ENCODE data around the gene SIN3A. TPM values are rescaled to one million over a fixed set of nuclear protein-coding genes. Genes with fewer than 3 reads are reported as not detected.
"Not testable (repeated sequence)": the region's sequence is repeated elsewhere in the genome, so short reads cannot be mapped to it uniquely, and the experiment has no call there.

Gene SIN3A
- total RNA-seq (100 to 1,000 TPM; 130 to 137 TPM), polyA plus RNA-seq (10 to 100 TPM; 12.4 to 17.0 (median 12.7) TPM), total RNA-seq (108 to 149 (median 132) reads per million in 6 experiments)

DNA sequence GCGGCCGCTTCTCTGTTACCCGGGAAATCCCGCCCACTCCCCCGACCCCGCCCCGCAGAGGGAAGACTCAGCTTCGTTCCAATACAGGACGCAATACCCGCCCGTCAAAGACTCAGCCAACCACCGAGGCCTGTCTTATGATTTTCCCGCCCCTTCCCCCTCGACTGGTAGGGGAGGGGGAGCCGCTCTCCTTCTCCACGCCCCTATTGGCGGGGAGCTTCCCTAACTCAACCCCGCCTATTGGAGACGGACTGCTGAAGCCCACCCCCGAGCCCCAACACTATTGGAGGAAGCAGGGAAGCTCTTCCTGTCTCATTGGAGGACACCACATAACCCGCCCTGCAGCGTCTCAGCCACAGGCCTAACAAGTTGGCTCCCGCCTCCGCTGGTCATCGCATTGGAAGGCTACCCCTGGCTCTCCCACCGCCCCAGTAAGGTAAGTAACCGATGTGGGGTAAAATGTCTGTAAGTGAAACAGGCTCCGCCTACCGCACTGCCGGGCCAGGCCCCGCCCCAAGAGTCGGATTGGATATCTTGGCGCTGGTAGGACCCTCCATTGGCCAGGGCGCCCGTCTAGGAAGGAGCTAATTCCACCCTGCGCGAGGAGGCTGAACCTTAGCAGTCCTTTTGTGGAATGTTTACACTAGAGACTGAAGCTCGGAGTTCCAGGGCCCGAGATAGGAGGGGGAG, at the start of gene SIN3A:
Gene SIN3A, minus strand, starts transcription at position 17 of the 690 bp plus-strand sequence. CDS start 21,315 bp downstream, outside the sequence.
- H3K36me3 Mint-ChIP-seq = peaks cover 0 to 8% (median 0%) of the 10 kb centered on the region in 3 donors
- H3K27me3 Mint-ChIP-seq = no peaks in the 10 kb centered on the region

GRCh38 chr15:75493732-75494131, 42.2 kb upstream of the SIN3A start:
- no peaks in the 10 kb centered on the region for H3K27me3 Mint-ChIP-seq
- no peak overlapping the region for H3K4me3 Mint-ChIP-seq
- H3K9me3 Mint-ChIP-seq = peaks cover 0 to 2% (median 0%) of the 10 kb centered on the region in 9 donors
- DNase-seq (no peak), ATAC-seq (no peak)
- H3K4me1 Mint-ChIP-seq = no peaks in the 10 kb centered on the region
- H3K36me3 Mint-ChIP-seq = peaks cover 0 to 39% (median 12%) of the 10 kb centered on the region in 3 donors
- no peak overlapping the region for H3K27ac Mint-ChIP-seq
- POLR2A ChIA-PET = no interaction called here

More for the DNA sequence above, at the start of gene SIN3A:
- H3K4me3 Mint-ChIP-seq = peak within 1 kb of the TSS; percentile 94 to 99 (median 97)
- DNase-seq (peak; percentile 95 to 100 (median 99)), ATAC-seq (peak; percentile 51 to 62)
- H3K27ac Mint-ChIP-seq = peak within 1 kb of the TSS; percentile 94 to 99 (median 98)
- H3K9me3 Mint-ChIP-seq = peaks cover 0 to 1% (median 0%) of the 10 kb centered on the region in 9 donors
- POLR2A ChIA-PET = interaction anchor here (0.5 to 7.7 kb wide), 20 partner anchors 8 to 1458 kb away, joined by 3 to 207 read pairs (median 4); partner anchors contain the start of genes ARID3B, IMP3, MAN2C1 and PML
- H3K4me1 Mint-ChIP-seq = peaks cover 30 to 63% (median 56%) of the 10 kb centered on the region in 4 donors

DNA sequence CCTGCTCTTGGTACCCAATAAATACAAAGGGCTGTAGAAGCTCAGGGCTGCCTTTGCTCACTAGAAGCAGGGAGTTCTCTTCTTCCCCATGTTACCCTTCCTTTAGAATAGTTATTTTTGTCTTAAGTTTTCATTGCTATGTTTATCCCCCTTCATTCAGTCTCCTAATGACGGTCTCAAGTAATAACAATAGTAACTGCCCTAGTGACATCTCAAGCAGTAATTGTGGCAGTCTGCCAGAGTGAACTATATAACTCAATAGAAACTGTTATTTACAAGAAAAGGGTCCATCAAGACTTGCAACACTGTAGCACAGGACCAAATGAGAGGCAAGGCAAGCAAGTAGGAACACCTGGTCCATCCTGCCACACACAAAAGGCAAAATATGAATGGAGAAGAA, 32.5 kb upstream of the SIN3A start:
- no peak overlapping the region for H3K4me3 Mint-ChIP-seq

DNA sequence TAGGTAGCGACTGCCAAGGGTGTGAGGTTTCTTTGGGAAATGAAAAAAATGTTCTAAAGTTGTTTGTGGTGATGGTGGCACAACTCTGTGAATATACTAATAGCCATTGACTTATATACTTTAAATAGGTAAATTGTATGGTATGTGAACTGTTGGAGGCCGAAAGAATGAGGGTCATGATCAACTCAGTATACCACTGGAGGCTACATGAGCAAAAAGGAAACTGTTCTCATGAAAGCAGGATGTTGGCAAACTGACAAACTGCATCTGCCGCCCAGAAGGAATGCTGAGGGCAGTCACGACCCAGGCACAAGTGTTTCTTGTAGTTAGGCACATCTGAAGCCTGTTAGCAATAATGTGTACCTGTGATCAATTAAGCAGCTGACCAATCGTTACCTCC, 32.1 kb upstream of the SIN3A start:
- H3K4me3 Mint-ChIP-seq, ATAC-seq, H3K4me1 Mint-ChIP-seq, DNase-seq, H3K9me3 Mint-ChIP-seq, H3K27me3 Mint-ChIP-seq: not testable (repeated sequence)
- POLR2A ChIA-PET = interaction anchor here (0.6 kb wide), 1 partner anchor 38 kb away, joined by 5 read pairs; no protein-coding TSS in a partner anchor
- peaks cover 0 to 28% (median 8%) of the 10 kb centered on the region in 3 donors for H3K36me3 Mint-ChIP-seq
- H3K27ac Mint-ChIP-seq = peak overlapping the region in 1 of 10 donors; percentile 2

More for the DNA sequence above, 32.5 kb upstream of the SIN3A start:
- H3K27ac Mint-ChIP-seq = no peak overlapping the region
- no peak for DNase-seq
- H3K36me3 Mint-ChIP-seq = peaks cover 0 to 27% (median 6%) of the 10 kb centered on the region in 3 donors
- peaks cover 0 to 3% (median 0%) of the 10 kb centered on the region in 9 donors for H3K9me3 Mint-ChIP-seq
- H3K4me1 Mint-ChIP-seq = no peaks in the 10 kb centered on the region
- no peaks in the 10 kb centered on the region for H3K27me3 Mint-ChIP-seq
- POLR2A ChIA-PET = interaction anchor here (0.6 kb wide), 2 partner anchors 37 to 156 kb away, joined by 3 to 5 read pairs; partner anchors contain the start of gene IMP3
- ATAC-seq = no peak

DNA sequence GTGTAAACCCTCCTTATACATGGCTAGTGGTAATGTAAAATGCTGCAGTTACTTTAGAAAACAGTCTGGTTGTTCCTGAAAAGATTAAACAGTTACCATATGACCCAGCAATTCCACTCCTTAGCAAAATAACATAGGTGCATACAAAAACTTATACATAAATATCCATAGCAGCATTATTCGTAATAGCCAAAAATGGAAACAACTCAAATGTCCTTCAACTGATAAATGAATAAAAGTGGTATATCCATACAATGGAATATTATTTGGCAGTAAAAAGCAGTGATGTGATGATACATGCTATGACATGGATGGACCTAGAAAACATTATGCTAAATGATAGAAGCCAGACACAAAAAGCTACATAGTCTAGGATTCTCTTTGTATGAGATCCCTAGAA, 31.6 kb upstream of the SIN3A start:
- peaks cover 0 to 31% (median 9%) of the 10 kb centered on the region in 3 donors for H3K36me3 Mint-ChIP-seq
- ATAC-seq = no peak
- H3K9me3 Mint-ChIP-seq = peaks cover 0 to 3% (median 0%) of the 10 kb centered on the region in 9 donors
- DNase-seq = no peak
- no peaks in the 10 kb centered on the region for H3K4me1 Mint-ChIP-seq
- POLR2A ChIA-PET = no interaction called here
- no peak overlapping the region for H3K4me3 Mint-ChIP-seq
- no peaks in the 10 kb centered on the region for H3K27me3 Mint-ChIP-seq
- H3K27ac Mint-ChIP-seq = peak overlapping the region in 1 of 10 donors; percentile 2

- peaks cover 0 to 28% (median 10%) of the 10 kb centered on the region in 3 donors for H3K36me3 Mint-ChIP-seq
- not testable (repeated sequence) for H3K9me3 Mint-ChIP-seq, H3K27me3 Mint-ChIP-seq, DNase-seq, H3K27ac Mint-ChIP-seq, H3K4me1 Mint-ChIP-seq, H3K4me3 Mint-ChIP-seq, ATAC-seq
- POLR2A ChIA-PET = interaction anchor here (0.7 kb wide), 1 partner anchor 35 kb away, joined by 3 read pairs; no protein-coding TSS in a partner anchor
Measured at GRCh38 chr15:75480463-75480862, 29.0 kb upstream of the SIN3A start.

DNA sequence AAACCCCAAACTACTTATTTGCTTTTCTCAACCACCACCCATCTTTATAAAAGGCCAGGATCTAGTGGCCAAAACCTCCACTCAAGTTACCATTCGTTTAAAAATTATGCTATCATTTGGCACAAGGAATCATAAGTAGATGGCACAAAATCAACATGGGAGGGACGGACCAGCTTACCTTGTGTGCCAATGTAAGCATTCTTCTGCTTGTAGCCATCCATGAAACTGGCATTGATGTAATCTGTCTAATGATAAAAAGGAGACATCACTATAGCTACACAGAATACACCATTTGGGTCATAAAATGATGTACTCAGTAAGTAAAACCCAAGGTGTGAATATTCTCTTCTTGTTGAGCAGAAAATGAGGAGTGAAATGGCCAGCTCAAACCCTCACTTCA, 28.2 kb upstream of the SIN3A start:
- Mint-ChIP-seq H3K27ac (no peak overlapping the region), H3K4me3 (no peak overlapping the region), H3K4me1 (no peaks in the 10 kb centered on the region), H3K9me3 (peaks cover 0 to 3% (median 0%) of the 10 kb centered on the region in 9 donors), H3K36me3 (peaks cover 0 to 32% (median 10%) of the 10 kb centered on the region in 3 donors), H3K27me3 (no peaks in the 10 kb centered on the region)
- ATAC-seq = no peak
- no peak for DNase-seq
- POLR2A ChIA-PET = interaction anchor here (0.7 kb wide), 1 partner anchor 34 kb away, joined by 3 read pairs; no protein-coding TSS in a partner anchor

DNA sequence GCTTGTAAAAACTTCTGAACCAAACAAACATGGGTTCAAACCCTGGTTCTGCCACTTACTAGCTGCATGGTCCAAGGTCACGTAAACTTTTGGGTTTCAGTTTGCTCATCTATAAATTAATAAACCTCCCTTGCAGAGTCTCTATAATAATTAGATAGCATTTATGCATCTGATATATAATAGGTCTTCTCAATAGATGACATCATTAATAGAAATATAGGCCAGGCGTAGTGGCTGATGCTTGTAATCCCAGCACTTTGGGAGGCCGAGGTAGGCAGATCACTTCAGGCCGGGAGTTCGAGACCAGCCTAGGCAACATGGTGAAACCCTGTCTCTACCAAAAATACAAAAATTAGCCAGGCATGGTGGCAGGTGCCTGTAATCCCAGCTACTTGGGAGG, 25.6 kb upstream of the SIN3A start:
- peaks cover 0 to 56% (median 9%) of the 10 kb centered on the region in 3 donors for H3K36me3 Mint-ChIP-seq
- ATAC-seq, H3K27ac Mint-ChIP-seq, H3K27me3 Mint-ChIP-seq, H3K9me3 Mint-ChIP-seq, POLR2A ChIA-PET, DNase-seq, H3K4me3 Mint-ChIP-seq, H3K4me1 Mint-ChIP-seq: not testable (repeated sequence)

GRCh38 chr15:75468913-75469598, 17.6 kb upstream of the SIN3A start:
- POLR2A ChIA-PET = interaction anchor here (1.2 kb wide), 1 partner anchor 15 kb away, joined by 3 read pairs; no protein-coding TSS in a partner anchor
- Mint-ChIP-seq H3K4me3 (no peak overlapping the region), H3K27ac (peak overlapping the region in 2 of 10 donors; percentile 25), H3K9me3 (no peaks in the 10 kb centered on the region), H3K27me3 (no peaks in the 10 kb centered on the region), H3K4me1 (peaks cover 0 to 7% (median 0%) of the 10 kb centered on the region in 4 donors), H3K36me3 (peaks cover 0 to 67% (median 13%) of the 10 kb centered on the region in 3 donors)
- DNase-seq (no peak), ATAC-seq (no peak)

DNA sequence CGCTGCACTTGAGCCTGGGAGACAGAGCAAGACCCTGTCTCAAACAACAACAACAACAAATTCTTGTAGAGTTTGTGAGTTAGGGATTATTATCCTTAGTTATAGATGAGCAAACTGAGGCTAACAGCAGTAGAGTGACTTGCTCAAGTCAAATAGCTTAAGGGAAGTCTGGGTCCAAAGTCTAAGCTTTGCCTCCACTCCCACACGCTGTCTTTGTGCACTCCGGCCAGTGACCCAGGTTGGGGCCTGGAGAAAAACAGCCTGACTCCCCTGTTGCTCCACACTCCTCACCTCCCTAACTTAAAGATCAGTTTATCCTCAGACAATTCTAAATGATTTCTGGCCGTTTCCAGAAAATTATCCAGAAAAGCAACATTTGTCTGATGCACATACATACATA, 9.2 kb upstream of the SIN3A start:
- Mint-ChIP-seq H3K9me3 (no peaks in the 10 kb centered on the region), H3K27me3 (no peaks in the 10 kb centered on the region), H3K36me3 (no peaks in the 10 kb centered on the region), H3K4me3 (peak overlapping the region in 1 of 10 donors; percentile 20), H3K27ac (peak overlapping the region in 3 of 10 donors; percentile 22 to 84 (median 61)), H3K4me1 (peaks cover 7 to 9% (median 8%) of the 10 kb centered on the region in 4 donors)
- ATAC-seq (no peak), DNase-seq (no peak)
- POLR2A ChIA-PET = no interaction called here

DNA sequence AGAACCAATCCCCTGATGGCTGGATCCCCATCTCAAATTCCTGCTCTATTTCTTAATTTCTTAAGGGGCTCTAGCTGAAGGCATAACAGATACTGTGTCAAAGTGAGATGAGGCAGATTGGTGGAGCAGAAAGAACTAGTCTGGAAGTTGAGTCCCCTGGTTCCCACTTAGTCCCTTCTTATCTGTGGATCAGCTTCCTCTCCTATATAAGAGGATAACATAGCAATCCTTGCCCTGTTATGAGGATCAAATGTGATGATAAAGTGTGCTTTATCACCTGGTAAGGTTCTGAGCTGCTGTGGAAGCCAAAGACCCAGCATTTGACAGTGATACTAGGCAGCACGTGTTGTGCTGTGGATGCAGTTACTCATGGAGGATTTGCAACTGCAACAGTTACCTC, 8.1 kb upstream of the SIN3A start:
- no peak for ATAC-seq

DNA sequence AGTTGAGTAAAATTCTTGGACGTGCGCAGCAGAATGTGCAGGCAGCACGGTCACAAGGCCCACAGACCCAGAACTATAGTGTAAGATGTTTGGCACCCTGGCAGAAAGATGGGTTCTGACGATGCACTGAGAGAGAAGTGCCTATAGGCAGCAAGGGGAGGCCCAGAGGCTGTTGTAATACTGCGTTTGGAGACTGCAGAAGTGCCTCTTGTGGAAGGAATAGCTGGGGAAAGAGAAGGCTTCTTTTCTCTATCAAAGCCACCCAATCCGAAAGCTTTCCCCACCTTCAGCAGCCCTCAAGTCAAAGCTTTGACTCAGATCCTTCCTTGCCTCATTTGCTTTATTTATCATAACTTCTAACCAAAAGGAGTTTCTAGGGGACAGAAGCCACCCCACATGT, 5.2 kb upstream of the SIN3A start:
- no peaks in the 10 kb centered on the region for H3K36me3 Mint-ChIP-seq
- POLR2A ChIA-PET = interaction anchor here (2.2 to 7.7 kb wide), 6 partner anchors 8 to 183 kb away, joined by 10 to 207 read pairs (median 38); partner anchors contain the start of genes IMP3, MAN2C1 and SNUPN
- peaks cover 0 to 1% (median 0%) of the 10 kb centered on the region in 9 donors for H3K9me3 Mint-ChIP-seq
- DNase-seq (no peak), ATAC-seq (no peak)
- peak overlapping the region; percentile 82 to 98 (median 91) for H3K27ac Mint-ChIP-seq
- peaks cover 16 to 29% (median 21%) of the 10 kb centered on the region in 4 donors for H3K4me1 Mint-ChIP-seq
- H3K27me3 Mint-ChIP-seq = no peaks in the 10 kb centered on the region
- H3K4me3 Mint-ChIP-seq = peak overlapping the region; percentile 89 to 97 (median 94)

More for the DNA sequence above, 8.1 kb upstream of the SIN3A start:
- Mint-ChIP-seq H3K27ac (peak overlapping the region in 1 of 10 donors; percentile 27), H3K4me3 (no peak overlapping the region), H3K27me3 (no peaks in the 10 kb centered on the region), H3K36me3 (no peaks in the 10 kb centered on the region), H3K4me1 (peaks cover 7 to 8% (median 7%) of the 10 kb centered on the region in 4 donors), H3K9me3 (no peaks in the 10 kb centered on the region)
- POLR2A ChIA-PET = interaction anchor here (0.7 to 1.0 kb wide), 3 partner anchors 90 to 108 kb away, joined by 3 to 4 read pairs (median 3); no protein-coding TSS in a partner anchor
- no peak for DNase-seq

All from naive thymus-derived CD8-positive, alpha-beta T cell (primary cell).